Suprapubic skin (tissue), 4 donors: ENCODE data around the gene FOXA3. TPM values are rescaled to one million over a fixed set of nuclear protein-coding genes. Genes with fewer than 3 reads are reported as not detected.

ENCODE experiments used
- DNase-seq, 2 donors: peaks; one replicate each; pipeline ENCODE4 v3.0.0-alpha.2; 2019; ENCODE audit warnings: low spot score in 2 of 2
- H3K27ac ChIP-seq: fragments of 200-600 bp; sonication (generic); one replicate; pipeline ENCODE4 v1.5.1; 2019
- H3K27me3 ChIP-seq: fragments of 200-600 bp; sonication (generic); one replicate; pipeline ENCODE4 v1.5.1; 2019
- H3K36me3 ChIP-seq: fragments of 200-600 bp; sonication (generic); one replicate; pipeline ENCODE4 v1.5.1; 2019
- H3K4me1 ChIP-seq: fragments of 200-600 bp; sonication (generic); one replicate; pipeline ENCODE4 v1.5.1; 2019
- H3K4me3 ChIP-seq: fragments of 200-600 bp; sonication (generic); one replicate; pipeline ENCODE4 v1.5.1; 2019; ENCODE audit warnings: mild to moderate bottlenecking
- H3K9me3 ChIP-seq: fragments of 200-600 bp; sonication (generic); one replicate; pipeline ENCODE4 v1.5.1; 2019
- EP300 ChIP-seq: sonication (generic); formaldehyde crosslinking; IDR thresholded peaks from one replicate; pipeline ENCODE4 v1.6.1; 2017; ENCODE audit warnings: antibody characterized with exemption
- POLR2A ChIP-seq, 2 donors: fragments of 450-650 bp; IDR thresholded peaks; one replicate each; pipeline ENCODE4 v1.6.1; 2017; ENCODE audit warnings: antibody characterized with exemption in 2 of 2, mild to moderate bottlenecking in 2 of 2, moderate library complexity in 2 of 2
- POLR2AphosphoS5 ChIP-seq, 3 donors: sonication (generic); formaldehyde crosslinking; IDR thresholded peaks; one replicate each; pipeline ENCODE4 v1.6.1; 2017; ENCODE audit warnings: antibody characterized with exemption in 3 of 3
- WGBS: methylation state at CpG from one replicate; pipeline ENCODE4 v1.1.5; 2018; 5-methylcytosine and 5-hydroxymethylcytosine counted together
- total RNA-seq, 4 donors: library from RNA; depleted of rRNA; stranded (reverse); fragments of >200 nt; gene quantifications; one replicate each; pipeline ENCODE4 v1.1.0, GENCODE V29; 2016
- TF ChIP-seq, protein P1 (sequence below), 2 donors: fragments of 200-600 bp in 1 of 2; fragments of 450-650 bp in 1 of 2; sonication (generic) in 1 of 2; IDR thresholded peaks; one replicate each; pipeline ENCODE4 v1.5.1; 2016 to 2019; ENCODE audit warnings: antibody characterized with exemption in 2 of 2, mild to moderate bottlenecking in 1 of 2, moderate library complexity in 1 of 2

FOXA3 gene
- total RNA-seq, 4 donors from 2014 or later, result 0.30 TPM; not detected in 3

DNA sequence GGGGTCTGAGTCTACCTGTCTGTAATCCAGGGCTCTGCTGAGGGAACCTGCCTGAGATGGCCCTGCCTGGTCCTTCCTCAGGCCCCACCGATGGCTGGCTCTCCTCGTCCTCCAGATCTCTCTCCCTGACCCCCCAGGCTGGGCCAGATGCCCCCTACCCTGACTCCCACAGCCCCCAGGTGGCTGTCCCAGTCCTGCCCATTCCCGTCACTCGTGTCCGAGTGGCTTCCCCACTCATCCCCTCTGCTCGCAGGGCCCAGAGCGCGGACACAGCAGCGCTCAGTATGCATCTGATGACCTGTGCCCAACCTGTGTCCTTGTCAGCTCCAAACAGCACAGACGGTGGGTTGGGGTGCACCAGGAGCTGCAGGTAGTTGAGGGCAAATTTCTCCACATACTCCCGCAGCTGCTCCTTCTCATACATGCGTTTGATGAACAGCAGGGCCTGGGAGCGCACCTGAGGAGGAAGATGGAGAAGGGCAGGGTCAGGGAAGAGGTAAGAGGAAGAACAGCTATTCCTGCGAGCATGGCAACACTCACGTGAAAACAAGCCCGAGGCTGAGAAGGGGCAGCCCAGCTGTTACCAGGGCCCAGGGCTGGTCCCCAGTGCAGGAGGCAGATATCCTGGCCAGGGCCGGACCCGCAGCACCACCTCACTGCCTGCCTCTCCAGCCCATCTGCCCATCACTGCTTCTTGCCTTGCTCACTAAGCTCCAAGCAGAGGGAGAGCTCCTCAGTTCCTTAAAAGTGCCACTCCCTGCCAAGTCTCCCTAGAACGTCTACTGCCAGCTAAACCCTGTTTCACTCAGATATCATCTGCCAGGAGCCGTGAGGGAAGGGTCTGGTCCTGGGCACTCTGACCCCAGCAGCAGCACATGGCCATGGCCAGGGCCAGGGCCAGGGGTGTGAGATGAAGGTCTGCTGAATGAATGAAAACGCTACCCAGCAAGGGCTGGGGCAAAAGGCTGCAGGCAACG is 37.9 kb upstream of the FOXA3 start:
- TF ChIP-seq POLR2A (IDR thresholded peaks at IDR 0.05) (no peak), POLR2AphosphoS5 (IDR thresholded peaks at IDR 0.05) (no peak), EP300 (no peak)
- TF ChIP-seq, protein P1, sequence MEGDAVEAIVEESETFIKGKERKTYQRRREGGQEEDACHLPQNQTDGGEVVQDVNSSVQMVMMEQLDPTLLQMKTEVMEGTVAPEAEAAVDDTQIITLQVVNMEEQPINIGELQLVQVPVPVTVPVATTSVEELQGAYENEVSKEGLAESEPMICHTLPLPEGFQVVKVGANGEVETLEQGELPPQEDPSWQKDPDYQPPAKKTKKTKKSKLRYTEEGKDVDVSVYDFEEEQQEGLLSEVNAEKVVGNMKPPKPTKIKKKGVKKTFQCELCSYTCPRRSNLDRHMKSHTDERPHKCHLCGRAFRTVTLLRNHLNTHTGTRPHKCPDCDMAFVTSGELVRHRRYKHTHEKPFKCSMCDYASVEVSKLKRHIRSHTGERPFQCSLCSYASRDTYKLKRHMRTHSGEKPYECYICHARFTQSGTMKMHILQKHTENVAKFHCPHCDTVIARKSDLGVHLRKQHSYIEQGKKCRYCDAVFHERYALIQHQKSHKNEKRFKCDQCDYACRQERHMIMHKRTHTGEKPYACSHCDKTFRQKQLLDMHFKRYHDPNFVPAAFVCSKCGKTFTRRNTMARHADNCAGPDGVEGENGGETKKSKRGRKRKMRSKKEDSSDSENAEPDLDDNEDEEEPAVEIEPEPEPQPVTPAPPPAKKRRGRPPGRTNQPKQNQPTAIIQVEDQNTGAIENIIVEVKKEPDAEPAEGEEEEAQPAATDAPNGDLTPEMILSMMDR (IDR thresholded peaks at IDR 0.05), result no peak

DNA sequence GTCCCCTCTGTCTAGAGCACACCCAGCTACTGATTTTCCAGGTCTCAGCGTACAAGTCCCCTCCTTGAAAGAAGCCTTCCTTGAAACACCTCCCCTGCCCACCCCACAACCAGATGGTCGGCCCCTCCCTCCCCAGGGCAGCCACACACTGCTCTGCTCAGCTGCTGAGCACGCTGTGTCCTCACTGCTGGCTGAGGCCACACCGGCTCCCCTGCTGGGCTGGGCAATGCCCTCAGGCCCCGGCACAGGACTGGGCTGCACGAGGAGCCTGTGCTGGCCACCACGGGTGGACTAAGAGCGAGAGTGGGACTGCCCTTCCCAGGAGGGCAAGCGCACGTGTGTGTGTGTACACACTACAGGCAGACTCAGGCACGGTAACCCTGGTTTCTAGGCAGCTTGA is 37.2 kb upstream of the FOXA3 start:
- no peaks in the 10 kb centered on the region for H3K27me3 ChIP-seq
- WGBS, result 81% methylated on average over 8 of the region's 11 CpGs
- H3K36me3 ChIP-seq, result peaks cover 96% of the 10 kb centered on the region
- H3K4me1 ChIP-seq, result peaks cover 10% of the 10 kb centered on the region
- H3K9me3 ChIP-seq, result no peaks in the 10 kb centered on the region
- DNase-seq, result no peak
- no peak overlapping the region for H3K4me3 ChIP-seq
- no peak overlapping the region for H3K27ac ChIP-seq
- TF ChIP-seq POLR2AphosphoS5 (IDR thresholded peaks at IDR 0.05) (no peak), POLR2A (IDR thresholded peaks at IDR 0.05) (no peak), EP300 (no peak)
- TF ChIP-seq, protein P1 (IDR thresholded peaks at IDR 0.05), result no peak

More for the DNA sequence above, 37.9 kb upstream of the FOXA3 start:
- no peak for DNase-seq
- Histone ChIP-seq H3K27me3 (no peaks in the 10 kb centered on the region), H3K4me3 (no peak overlapping the region), H3K4me1 (peaks cover 10% of the 10 kb centered on the region), H3K36me3 (peaks cover 96% of the 10 kb centered on the region), H3K27ac (no peak overlapping the region), H3K9me3 (no peaks in the 10 kb centered on the region)
- WGBS, result 82% methylated on average over 20 of the region's 22 CpGs

DNA sequence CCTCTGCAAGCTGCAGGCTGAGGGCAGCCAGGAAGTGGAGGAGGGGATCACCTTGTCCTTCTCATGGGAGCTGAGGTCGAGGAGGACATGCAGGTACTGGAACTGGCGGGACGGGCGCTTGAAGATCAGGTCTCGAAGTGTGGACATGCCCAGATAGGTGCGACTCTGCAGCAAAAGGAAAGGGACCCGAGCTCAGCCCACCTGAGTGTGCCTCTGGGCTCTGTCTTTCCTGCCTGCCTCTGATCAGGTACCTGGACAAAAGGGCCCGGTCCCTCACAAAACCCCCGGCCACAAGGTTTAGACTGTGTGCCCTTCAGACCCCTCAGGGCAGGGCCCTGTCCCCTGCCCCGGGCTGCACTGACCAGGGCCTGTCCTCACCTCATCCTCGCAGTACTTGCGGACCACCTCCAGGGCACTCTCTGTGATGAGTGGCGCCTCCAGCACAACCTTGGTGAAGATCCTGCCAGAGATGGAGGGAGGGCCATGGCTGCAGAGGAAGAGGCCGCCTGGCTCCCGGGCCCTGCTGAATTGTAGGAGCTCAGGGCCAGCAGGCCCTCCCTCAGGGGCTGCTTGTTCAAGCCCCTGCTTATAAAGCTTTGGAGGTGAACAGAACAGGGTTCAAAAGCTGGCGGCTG is 36.5 kb upstream of the FOXA3 start:
- H3K36me3 ChIP-seq, result peaks cover 98% of the 10 kb centered on the region
- H3K9me3 ChIP-seq, result no peaks in the 10 kb centered on the region
- WGBS, result 91% methylated on average over 16 of the region's 16 CpGs
- H3K27ac ChIP-seq, result no peak overlapping the region
- H3K4me3 ChIP-seq, result no peak overlapping the region
- peaks cover 10% of the 10 kb centered on the region for H3K4me1 ChIP-seq
- TF ChIP-seq EP300, result no peak
- TF ChIP-seq POLR2A (IDR thresholded peaks at IDR 0.05), result no peak
- TF ChIP-seq POLR2AphosphoS5 (IDR thresholded peaks at IDR 0.05), result no peak
- TF ChIP-seq, protein P1 (IDR thresholded peaks at IDR 0.05), result no peak
- H3K27me3 ChIP-seq, result no peaks in the 10 kb centered on the region
- DNase-seq, result no peak

DNA sequence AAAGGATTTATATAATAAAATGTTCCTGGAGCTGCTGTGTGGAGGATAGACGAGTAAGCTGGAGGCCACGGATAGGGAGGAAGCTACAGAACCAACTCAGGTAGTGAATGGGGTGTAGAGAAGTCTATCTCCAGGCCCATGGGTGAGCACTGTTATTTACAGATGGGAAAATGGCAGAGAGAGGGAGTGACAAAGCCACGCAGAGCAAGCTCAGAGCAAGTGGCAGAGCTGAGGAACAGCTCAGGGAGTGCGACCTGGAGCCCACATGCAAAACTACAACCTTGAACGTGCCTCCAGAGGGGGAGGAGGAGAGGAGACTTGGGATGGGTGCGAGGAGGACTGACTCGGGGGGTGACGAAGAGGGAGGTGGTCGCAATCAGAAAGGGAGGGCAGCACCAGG is 35.6 kb upstream of the FOXA3 start:
- WGBS, result 92% methylated on average over 9 of the region's 9 CpGs
- Histone ChIP-seq H3K9me3 (no peaks in the 10 kb centered on the region), H3K4me1 (peaks cover 10% of the 10 kb centered on the region), H3K27me3 (no peaks in the 10 kb centered on the region), H3K27ac (no peak overlapping the region), H3K4me3 (no peak overlapping the region), H3K36me3 (peaks cover 97% of the 10 kb centered on the region)
- TF ChIP-seq EP300 (no peak), POLR2AphosphoS5 (IDR thresholded peaks at IDR 0.05) (no peak), POLR2A (IDR thresholded peaks at IDR 0.05) (no peak)
- TF ChIP-seq, protein P1 (IDR thresholded peaks at IDR 0.05), result no peak
- DNase-seq, result no peak

DNA sequence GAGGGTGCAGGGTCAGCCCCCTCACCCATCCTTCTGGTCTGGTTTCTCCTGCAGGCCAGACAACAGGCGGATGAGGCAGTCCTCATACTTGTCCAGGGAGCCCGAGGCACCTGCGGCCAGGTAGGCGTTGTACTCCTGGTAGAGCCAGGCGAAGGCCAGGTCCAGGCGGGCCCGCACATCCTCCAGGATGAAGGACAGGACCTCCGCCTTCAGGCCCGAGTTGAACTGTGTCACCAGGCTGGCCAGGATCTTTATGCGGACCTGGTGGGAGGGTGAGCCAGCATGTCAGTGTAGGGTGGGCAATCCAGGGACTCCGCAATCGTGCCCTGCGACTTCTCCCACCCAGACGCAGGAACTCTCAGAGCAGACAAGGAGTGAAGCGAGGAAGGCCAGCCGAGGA is 35.2 kb upstream of the FOXA3 start:
- 88% methylated on average over 12 of the region's 16 CpGs for WGBS
- H3K9me3 ChIP-seq, result no peaks in the 10 kb centered on the region
- no peaks in the 10 kb centered on the region for H3K27me3 ChIP-seq
- peaks cover 97% of the 10 kb centered on the region for H3K36me3 ChIP-seq
- no peak overlapping the region for H3K4me3 ChIP-seq
- TF ChIP-seq POLR2A (IDR thresholded peaks at IDR 0.05) (no peak), POLR2AphosphoS5 (IDR thresholded peaks at IDR 0.05) (no peak), EP300 (no peak)
- TF ChIP-seq, protein P1 (IDR thresholded peaks at IDR 0.05), result no peak
- H3K4me1 ChIP-seq, result peaks cover 10% of the 10 kb centered on the region
- H3K27ac ChIP-seq, result no peak overlapping the region
- DNase-seq, result no peak
